Posterior cingulate gyrus (tissue), 11 donors: ENCODE results near the gene SPPL2A.
"Not testable (repeated sequence)": the region's sequence is repeated elsewhere in the genome, so short reads cannot be mapped to it uniquely, and the experiment has no call there.

Experiments
- DNase-seq, 10 donors: peaks; one replicate each; pipeline versions ENCODE4 v3.0.0 to v3.0.0-alpha.2; 2020 to 2021; ENCODE audit warnings: mixed read lengths in 3 of 10
- intact Hi-C: fragments of 100-400 bp; cut with DNase I; formaldehyde crosslinking; loops from one replicate; pipeline ENCODE4 v1.15.1; 2023

SPPL2A gene, protein sequence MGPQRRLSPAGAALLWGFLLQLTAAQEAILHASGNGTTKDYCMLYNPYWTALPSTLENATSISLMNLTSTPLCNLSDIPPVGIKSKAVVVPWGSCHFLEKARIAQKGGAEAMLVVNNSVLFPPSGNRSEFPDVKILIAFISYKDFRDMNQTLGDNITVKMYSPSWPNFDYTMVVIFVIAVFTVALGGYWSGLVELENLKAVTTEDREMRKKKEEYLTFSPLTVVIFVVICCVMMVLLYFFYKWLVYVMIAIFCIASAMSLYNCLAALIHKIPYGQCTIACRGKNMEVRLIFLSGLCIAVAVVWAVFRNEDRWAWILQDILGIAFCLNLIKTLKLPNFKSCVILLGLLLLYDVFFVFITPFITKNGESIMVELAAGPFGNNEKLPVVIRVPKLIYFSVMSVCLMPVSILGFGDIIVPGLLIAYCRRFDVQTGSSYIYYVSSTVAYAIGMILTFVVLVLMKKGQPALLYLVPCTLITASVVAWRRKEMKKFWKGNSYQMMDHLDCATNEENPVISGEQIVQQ

DNA sequence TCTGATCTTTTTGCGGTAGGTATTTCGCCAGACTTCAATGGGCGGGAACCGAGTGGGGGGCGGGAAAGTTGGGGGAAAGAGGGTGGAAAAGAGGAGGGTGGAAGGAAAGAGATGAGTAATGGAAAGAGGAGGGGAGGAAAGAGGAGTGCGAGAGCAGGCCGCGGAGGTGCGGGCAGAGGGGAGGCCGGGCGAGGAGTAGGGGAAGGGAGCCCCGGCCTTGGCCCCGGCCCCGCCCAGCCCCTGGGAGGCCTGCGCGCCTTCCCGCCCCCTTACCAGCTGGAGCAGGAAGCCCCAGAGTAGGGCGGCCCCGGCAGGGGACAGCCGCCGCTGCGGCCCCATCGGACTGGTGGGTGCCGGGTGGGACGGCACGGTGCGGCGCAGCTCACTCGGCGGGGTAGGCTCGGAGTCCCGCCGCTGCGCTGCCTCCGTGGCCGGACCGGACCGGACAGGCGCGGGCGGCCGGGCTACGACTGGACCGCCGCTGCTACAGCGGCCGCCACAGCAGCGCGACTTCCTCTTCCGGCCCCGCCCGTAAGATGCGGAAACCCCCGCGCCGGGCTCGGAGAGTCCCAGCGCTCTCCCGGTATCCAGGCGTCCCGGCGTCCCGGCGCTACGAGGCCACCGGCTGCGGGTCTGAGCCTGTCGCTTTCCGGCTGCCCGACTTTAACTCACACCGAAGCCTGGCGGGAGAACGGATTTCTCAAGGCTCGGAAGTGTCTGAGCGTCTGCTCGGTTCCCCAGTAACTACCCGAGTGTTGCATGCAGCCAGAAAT lies at the start of gene SPPL2A:
TSS of gene SPPL2A (minus strand) at position 512 of the 773 bp plus-strand sequence. CDS start at position 339, 173 bp downstream.
- intact Hi-C loops, result loop anchor here (2.0 to 10.0 kb wide), 2 partner anchors 79 to 109 kb away; partner anchors contain the start of gene TRPM7
- peak; percentile 69 to 97 (median 75) for DNase-seq

DNA sequence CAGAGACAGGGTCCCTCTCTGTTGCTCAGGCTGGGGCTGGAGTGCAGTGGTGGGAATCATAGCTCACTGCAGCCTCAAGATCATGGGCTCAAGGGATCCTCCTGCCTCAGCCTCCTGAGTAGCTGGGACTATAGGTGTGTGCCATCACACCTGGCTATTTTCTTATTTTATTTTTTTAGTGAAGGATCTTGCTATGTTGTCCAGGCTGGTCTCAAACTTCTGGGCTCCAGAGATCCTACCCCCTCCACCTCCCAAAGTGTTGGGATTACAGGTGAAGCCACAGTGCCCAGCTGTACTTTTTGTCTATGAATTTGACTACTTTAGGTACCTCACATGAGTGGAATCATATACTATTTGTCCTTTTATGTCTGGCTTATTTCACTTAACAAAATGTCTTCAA lies 49.1 kb upstream of the SPPL2A start:
- DNase-seq, result no peak
- intact Hi-C loops, result no loop called here

DNA sequence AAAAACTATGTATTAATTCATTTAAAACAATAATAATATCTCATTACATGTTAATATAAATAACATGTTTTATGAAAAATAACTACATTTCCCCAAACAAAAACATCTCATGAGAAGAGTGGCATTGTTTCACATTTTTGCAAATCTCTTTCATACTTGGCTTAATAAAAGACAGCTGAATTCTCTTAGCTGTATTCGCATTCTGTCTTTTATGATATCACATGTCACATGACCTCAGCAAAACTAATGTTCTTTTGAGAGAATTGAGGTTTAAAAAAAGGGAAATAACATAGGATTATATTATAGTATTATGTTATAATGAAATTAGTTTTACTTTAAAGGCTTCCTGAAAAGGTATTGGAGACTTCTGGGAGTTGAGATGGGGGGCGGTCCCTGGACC lies 48.4 kb upstream of the SPPL2A start:
- no peak for DNase-seq
- intact Hi-C loops, result no loop called here

DNA sequence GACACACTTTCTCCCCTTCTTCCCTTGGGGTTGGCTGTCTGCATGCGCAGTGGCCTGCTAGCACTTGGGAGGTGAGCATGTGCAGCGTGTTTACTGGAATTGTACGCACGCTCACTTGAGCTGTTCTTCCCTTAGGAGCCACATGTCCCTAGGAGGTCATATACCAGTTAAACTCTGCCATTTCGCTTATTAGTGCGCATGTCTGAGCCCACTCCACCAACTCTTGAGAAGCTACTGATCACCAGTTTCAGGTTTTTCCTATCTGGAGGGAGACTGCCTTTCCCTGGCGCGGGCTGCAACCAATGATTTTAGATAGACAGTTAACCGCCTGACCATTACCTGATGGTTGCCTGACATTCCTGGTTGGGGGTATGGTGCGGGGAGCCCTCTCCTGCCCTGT lies 47.6 kb upstream of the SPPL2A start:
- DNase-seq, result no peak
- intact Hi-C loops, result no loop called here

DNA sequence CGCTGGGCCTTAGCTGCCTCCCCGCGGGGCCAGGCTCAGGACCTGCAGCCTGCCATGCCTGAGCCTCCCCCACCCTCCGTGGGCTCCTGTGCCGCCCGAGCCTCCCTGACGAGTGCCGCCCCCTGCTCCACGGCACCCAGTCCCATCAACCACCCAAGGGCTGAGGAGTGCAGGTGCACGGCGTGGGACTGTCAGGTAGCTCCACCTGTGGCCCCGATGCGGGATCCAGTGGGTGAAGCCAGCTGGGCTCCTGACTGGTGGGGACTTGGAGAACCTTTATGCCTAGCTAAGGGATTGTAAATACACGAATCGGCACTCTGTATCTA lies 46.6 kb upstream of the SPPL2A start:
- intact Hi-C loops, result not testable (repeated sequence)

DNA sequence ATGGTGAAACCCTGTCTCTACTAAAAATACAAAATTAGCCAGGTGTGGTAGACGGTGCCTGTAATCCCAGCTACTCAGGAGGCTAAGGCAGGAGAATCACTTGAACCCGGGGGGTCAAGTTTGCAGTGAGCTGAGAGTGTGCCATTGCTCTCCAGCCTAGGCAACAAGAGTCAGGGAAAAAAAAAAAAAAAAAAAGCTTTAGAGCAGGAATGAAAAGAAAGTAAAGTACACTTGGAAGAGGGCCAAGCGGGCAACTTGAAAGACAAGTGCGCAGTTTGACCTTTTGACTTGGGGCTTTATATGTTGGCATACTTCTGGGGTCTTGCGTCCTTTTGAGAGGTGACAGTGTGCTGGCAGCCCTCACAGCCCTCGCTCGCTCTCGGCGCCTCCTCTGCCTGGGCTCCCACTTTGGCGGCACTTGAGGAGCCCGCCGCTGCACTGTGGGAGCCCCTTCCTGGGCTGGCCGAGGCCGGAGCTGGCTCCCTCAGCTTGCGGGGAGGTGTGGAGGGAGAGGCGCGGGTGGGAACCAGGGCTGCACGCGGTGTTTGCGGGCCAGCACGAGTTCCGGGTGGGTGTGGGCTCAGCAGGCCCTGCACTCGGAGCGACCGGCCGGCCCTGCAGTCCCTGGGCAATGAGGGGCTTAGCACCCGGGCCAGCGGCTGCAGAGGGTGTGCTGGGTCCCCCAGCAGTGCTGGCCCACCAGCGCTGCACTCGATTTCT lies 46.1 kb upstream of the SPPL2A start:
- DNase-seq, intact Hi-C loops: not testable (repeated sequence)

More for the DNA sequence above, 46.6 kb upstream of the SPPL2A start:
- DNase-seq, result not testable (repeated sequence)

DNA sequence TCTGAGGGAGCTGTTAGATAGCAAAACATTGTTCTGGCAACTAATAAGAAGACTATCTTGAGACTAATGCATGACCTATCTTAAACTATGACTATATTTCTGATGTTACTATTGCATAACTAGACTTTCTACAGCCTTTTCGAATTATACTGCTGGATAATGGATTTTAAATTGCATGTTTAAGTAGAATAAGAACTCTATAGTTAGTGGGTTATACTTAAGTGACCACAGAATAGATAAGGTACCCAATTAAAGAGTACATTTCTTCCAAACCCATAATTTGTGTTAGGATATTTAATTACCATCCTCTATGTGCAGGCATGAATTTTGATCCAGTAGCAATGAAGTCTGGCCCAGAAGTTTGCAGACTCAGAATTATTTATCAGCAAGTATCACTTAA lies 44.6 kb upstream of the SPPL2A start:
- intact Hi-C loops, result no loop called here
- DNase-seq, result no peak

DNA sequence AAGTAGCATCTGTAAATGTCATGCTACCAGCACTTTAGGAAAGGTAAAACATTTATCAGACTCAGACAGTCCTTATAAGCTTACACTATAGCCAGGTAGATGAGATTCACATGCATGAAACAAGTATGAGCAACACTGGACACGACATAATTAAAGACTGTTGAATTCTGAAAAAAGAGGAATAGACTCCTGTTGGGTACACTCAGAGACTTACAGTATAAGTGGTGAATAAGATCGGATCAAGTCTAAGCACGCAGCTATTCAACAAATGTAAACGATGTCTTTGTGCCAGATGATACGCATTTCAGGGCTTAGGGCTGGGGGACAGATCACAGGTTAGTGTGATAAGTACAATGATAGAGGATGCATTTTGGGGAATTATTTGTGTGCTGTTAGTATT lies 43.2 kb upstream of the SPPL2A start:
- no peak for DNase-seq
- intact Hi-C loops, result no loop called here

DNA sequence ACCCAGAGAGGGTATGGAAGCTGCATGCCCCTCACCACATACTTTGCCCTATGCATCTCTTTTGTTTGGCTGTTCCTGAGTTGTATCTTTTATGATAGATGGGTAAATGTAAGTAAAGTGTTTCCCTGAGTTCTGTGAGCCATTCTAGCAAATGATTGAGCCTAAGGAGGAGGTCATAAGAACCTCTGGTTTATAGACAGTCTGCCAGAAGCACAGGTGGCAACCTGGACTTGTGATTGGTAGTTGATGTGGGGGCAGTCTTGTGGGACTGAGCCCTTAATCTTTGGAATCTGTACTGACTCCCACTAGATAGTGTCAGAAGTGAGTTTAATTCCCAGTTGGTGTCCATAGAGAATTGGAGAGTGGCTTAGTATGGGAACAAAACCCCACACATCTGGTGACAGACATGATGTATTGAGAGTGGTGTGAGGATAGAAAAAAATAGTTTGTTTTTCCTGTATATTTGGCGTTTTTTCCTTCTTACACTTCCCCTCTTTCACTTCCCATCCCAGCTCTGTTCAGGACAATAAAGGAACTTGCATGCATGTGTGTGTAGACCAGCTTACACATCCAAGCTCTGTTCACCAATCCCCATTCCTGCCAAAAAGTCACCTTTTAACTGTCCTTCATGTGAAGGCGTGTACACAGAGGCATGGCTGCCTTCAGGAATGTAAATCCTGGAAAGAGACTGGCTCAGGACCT lies 38.1 kb upstream of the SPPL2A start:
- intact Hi-C loops, result no loop called here
- DNase-seq, result no peak

DNA sequence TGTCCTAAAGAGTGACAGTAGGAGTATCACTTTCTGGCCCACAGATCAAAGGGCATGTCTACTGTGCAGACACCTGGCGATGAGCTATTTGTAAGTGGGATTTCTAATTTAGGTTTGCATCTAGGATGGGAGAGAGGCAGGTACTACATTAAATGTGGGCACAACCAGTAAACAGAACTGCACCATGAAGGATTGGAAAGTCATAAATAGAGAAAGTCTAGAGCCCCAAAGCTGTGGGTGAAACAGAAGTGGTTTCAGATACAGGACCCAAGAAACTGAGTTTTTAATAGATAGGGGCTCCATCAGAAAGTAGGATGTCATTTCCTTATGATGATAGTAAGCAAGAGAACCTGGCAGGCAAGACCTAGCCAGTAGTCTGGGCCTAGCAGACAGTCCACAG lies 35.2 kb upstream of the SPPL2A start:
- DNase-seq, result no peak
- intact Hi-C loops, result no loop called here

DNA sequence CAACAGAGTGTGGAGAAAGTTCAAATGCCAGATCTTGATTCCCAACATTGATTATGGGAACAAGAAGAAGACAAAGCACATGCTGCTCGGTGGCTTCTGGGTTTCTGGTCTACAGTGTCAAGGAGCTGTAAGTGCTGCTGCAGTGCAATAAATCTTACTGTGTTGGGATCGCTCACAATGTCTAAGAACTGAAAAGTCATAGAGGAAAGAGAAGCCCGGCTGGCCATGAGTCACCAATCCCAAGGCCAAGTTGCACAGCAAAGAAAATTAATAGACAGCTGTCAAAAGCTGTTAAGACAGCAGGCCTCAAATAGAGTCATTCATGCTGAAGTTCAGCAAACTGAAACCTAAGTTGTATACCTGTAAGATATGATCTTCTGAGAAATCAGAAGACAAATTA lies 33.2 kb upstream of the SPPL2A start:
- no peak for DNase-seq
- intact Hi-C loops, result no loop called here

DNA sequence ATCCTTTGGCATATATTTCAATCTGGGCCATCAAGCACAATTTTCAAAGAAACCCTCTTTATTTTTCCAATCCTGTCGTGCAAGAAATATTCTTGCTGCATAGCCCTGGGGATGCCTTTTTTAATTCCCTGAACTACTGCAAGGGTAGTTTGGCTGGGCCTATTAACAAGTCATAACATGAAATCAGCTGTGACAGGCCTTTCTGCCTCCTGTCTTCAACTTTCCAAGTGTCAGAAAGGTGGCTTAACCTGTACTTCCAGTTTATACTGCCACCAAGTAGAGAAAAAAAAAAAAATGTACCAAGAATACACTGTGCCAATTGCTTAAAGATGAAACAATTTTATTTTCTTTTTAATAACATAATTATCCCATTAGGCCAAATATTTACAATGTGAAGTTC lies 32.4 kb upstream of the SPPL2A start:
- no peak for DNase-seq
- intact Hi-C loops, result no loop called here

DNA sequence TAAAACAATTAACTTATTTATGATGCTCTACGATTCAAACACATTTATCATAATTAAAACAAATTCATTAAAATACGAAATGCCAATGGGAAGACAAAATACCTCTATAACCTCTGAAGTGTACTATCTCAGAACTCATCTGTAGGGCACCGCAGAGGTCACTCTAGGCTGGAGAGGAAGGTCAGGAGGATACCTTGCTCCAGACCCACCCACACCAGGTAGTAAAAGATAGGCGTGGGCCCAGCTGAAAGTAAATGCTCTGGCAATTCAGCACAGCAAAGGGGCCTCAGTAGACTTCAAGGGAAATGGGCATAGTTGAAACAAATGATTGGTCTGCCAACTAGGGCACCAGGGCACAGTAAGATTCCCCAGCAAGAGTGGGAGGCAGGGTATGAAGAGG lies 26.0 kb upstream of the SPPL2A start:
- intact Hi-C loops, result no loop called here
- no peak for DNase-seq

DNA sequence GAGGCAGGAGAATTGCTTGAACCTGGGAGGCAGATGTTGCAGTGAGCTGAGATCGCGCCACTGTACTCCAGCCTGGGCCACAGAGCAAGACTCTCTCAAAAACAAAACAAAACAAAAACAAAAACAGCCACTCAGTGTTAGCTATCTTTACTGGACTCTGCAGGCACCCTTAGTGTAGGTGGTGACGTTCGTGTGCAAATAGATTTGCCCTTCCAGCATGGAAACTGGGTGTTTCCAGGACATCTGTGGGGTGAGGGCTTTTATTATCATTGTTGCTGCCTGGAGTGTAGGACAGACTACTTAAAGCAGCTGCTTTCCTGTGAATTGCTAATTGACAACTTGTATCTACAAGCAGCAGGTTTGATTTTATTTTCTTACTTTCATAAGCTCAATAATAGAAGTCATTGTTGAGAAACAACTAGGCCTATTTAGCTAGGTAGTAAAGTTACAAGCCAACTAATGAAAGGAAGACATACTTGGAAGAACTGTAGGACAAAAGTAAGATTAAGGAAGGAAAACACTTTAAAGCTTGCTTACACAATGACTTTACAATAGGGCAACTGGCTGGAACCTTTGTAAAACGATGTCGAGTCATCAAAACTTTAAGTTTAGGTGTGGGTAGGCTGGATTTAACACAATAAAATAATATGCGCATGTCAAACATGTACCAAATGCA lies 25.4 kb upstream of the SPPL2A start:
- intact Hi-C loops, result no loop called here
- DNase-seq, result no peak

DNA sequence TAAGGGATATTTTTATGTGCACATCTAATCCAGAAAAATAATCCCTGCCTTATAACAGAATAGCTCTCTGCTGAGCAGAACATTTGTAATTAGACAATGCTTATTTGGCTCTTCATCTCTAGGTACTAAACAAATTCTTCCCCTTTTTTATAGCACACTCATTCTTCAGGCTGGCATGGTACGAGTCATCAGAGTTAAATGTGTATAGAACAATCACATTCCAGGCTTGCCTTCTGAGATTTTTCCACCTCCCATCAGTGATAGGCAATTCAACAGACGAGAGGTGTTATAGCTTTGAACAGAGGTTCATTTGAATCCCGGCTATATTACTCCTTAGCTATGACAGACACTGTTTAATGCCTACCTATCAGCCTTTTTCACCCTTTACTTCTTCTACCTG lies 21.4 kb upstream of the SPPL2A start:
- intact Hi-C loops, result no loop called here
- no peak for DNase-seq

DNA sequence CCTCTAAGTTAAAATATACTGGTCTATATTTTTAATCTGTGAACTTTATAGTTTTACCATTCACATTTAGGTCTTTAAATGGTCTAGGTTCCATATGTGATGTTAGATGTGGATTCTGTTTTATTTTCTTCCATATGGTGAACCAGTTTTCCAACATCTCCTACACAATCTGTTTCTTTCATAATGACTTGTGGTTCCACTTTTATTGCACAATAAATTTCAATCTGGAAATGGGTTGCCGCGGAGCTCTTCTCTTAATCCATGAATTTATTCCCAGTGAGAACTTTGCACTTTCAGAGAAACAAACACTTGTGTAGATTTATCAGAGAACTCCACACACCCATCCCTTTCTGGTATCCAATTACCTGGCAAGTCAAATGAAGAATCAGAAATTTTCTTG lies 20.9 kb upstream of the SPPL2A start:
- DNase-seq, result no peak
- intact Hi-C loops, result no loop called here

DNA sequence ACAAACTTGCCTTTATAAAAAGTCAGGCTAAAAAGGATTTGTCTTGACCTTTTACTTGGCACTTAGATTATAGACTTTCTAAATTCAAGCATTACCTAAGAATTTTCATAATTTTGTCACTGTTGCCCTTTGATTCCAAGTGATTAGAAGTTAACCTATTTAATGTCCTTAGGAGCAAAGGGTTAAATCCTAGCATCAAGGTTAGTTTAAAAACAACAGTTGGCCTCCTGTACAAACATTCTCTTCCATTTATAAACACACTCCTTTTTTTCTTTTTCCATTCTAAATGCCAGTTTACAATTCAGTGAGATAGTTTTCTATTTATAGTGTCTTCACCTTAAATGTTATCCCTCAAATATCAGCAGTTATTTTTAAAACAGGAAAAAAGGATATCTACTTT lies 18.4 kb upstream of the SPPL2A start:
- no peak for DNase-seq
- intact Hi-C loops, result no loop called here

DNA sequence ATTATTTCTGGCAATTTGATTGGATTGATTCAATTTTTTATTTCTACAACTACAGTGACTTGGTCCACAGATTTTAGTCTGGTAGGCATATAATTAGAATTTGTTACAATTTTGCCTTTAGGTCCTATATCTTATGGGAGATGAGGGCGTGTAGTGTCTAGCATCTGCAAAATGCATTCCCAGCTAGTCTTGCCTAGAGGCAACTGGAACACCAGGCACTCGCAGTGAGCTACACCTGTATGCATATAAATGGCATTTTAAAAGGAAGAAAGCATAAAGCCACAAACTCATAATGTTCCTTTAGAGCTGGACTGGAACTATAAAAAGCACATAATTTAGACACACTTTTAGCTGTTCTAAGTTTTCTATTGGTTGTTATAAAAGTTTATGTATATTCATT lies 17.9 kb upstream of the SPPL2A start:
- DNase-seq, result no peak
- intact Hi-C loops, result no loop called here

DNA sequence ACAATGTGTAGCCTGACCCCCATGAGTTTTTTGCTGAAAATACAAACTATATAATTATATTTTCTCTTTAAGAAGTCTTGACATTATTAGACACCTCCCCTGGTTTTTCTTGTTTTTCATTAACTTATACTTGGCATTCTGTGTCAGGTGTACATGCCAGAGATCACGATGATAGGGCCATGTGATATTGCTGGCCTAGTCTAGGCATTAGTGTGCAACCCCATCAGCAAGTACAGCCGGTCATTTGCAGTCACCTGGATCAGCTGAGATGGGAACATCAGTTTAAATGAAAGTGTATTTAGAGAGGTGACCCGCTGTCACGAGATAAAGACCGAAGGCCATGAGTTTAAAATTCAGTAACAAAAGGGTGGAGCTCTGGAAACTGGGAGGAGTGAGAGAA lies 12.6 kb upstream of the SPPL2A start:
- DNase-seq, result no peak
- intact Hi-C loops, result no loop called here

DNA sequence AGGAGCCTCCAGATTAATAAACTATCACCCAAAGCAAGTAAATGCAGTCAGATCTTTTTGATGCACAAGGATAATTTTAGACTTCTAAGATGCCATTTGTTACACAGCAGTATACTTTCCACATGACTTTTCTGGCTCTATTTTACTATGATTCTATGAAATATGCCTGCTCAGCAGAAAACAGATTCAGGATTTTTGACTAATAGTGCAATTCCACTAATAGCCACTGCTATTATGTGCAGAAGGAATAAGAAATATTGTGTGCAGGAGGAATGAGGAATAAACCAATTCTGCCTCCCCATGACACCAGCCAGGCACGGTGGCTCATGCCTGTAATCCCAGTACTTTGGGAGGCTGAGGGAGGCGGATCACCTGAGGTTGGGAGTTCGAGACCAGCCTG lies 11.5 kb upstream of the SPPL2A start:
- intact Hi-C loops, result no loop called here
- no peak for DNase-seq
